SIG-M5 treated with dmso at 0.1 percent for 504 hours (cell line): ENCODE measurements around the gene TCERG1L.

Experiments used
- DNase-seq: peaks from one replicate; lab custom pipeline; 2025; ENCODE audit not compliant: unreplicated experiment; lab: John Stamatoyannopoulos, UW

Gene TCERG1L

DNA sequence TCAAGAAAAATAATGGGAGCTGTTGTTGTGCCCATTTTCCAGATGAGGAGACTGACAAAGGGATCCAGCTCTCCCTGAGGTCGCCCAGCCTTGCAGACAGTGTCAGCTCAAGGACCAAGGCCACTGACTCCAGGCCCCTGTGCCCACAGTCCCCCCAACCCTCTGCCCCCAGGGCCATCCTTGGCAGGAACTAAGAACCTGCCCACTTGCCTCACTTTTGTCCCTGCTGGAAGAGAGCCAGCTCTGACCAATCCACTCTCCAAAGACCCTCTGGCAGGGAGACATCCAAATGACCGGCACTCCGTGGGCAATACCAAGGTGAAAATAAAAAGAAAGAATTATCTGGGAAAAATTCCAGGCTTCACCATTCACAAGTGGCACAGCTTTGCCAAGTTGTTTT is 101.3 kb downstream of the TCERG1L start:
- DNase-seq, result no peak

DNA sequence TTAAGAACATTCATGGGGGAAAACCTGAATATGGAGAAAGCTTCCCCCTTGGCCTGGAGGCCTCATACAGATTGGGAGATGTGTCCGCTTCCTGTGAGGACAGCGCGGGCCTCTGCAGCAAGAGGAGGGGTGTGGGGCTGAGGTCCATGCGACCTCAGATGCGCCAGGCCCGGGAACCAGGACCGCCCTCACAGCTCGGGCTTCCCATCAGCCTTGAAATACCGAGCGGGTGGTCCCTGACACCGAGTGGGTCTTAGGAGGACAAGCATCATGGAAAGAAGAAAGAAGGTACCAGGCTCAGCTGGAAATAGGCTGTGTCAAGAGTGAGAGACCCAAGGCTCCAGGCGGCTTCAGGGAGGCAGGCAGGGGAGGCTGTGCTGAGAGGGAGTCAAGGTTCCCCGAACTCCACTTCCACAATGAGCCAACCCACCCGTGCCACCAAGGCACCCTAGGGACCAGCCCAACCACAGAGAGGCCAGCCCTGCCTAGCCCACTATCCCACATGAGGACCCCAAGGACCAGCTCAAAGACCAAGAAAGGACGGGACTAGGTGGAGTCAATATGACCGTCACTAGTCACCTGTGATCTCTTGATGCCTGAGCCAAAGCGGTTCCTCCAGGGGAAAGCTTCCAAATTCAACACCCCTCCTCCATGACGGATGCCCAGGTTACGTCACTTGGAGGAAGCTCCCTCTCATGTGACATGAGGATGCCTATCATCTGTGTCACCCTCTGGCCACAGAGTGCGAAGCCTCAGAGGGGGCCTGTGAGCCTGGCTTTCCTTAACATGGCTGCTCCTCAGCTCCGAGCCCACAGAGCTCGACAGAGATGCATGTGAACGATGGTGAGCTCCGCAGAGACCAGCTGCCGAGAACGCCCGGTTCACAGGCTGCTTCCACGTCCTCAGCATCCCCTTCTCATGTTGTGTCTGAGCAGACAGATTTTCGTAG is 103.7 kb downstream of the TCERG1L start:
- no peak for DNase-seq

DNA sequence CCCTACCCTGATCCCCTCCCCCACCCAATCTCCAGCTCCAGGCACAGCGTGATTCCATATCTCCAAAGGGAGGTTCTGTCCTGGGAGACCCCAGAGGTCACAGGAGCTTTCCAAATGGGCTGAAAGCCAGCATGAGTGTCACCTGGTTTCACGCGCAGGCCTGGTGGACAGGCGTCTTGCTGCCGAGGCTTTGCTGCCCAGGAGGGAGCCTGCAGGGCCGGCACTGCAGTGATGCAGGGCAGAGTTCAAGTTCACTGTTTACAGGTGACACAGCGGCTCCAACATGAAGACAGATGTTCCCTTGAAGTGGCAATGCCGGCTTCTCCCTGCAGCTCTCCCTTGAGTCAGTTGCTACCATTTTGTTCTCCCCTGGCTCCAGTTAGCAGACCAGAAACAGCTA is 104.3 kb downstream of the TCERG1L start:
- no peak for DNase-seq

GRCh38 chr10:131206111-131206995 is 105.2 kb downstream of the TCERG1L start:
- DNase-seq, result no peak

DNA sequence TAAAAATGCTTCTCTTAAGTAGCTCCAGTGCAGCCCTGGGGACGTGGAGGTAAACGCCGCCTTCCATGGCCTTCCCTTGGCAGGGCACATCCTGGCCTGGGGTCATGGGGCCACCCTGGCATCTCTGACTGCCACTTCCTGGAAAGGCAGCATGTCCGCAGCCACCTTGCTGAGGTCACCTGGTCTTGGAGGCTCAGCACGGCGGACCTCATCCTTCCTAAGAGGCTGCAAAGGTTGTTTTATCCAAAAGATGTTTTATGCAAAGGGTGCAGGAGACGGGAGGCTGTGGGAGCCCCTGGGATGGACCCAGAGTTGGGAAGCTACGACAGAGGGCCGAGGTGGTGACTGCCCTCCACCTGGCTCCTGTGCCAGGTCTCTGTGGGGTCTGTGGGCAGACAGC is 106.0 kb downstream of the TCERG1L start:
- no peak for DNase-seq

- DNase-seq, result no peak
These were observed 106.9 kb downstream of the TCERG1L start for GRCh38 chr10:131204406-131205152.

- no peak for DNase-seq
These were observed 107.8 kb downstream of the TCERG1L start for GRCh38 chr10:131203456-131204357.

DNA sequence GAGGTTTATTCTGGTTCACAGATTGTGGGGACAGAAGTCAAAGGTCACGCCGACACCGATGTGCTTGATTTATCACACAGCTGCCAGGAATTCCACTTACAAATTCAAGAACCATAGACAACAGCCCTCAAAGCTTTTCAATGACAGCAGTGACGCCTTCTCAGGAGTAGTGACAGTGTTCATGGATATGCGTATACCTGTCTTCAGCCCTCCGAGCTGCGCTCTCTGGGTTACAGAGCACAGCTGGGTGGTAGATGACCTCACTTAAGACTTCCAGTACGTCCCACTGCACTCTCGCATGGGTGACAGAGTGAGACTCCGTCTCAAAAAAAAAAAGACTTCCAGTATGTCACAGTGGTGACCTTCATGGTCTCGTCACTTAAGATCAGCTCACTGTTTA is 108.5 kb downstream of the TCERG1L start:
- no peak for DNase-seq

- DNase-seq, result no peak
These were observed 109.6 kb downstream of the TCERG1L start for GRCh38 chr10:131201741-131202515.

DNA sequence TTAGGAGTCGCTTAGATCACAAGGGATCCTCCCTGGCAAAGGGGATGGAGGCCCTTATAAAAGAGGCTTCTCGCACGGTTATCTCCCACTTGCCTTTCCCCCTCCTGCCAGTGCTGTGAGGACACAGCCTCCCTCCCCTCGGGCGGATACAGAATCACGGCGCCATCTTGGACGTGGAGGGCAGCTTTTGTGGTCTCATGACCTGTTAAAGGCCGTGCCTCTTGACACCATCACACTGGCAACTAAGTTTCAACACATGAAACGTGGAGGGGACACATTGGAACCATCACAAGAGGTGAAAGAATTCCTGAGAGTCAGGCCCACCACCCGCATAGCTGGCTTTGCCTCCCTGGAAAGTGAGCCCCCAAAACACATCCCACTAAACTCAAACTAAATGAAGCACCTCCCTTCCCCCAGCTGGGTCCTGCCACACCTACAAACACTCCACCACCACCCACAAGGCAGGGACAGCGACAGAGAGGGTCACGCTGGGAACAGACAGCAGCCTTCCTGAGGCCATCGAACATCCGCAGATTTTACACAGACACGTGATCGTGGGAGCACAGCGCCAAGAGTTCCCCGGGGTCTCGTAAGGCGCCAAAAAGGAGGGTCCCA is 110.6 kb downstream of the TCERG1L start:
- no peak for DNase-seq

GRCh38 chr10:131199646-131200045 is 111.9 kb downstream of the TCERG1L start:
- DNase-seq, result no peak

GRCh38 chr10:131198843-131199242 is 112.7 kb downstream of the TCERG1L start:
- DNase-seq, result no peak

GRCh38 chr10:131198401-131198800 is 113.1 kb downstream of the TCERG1L start:
- no peak for DNase-seq

DNA sequence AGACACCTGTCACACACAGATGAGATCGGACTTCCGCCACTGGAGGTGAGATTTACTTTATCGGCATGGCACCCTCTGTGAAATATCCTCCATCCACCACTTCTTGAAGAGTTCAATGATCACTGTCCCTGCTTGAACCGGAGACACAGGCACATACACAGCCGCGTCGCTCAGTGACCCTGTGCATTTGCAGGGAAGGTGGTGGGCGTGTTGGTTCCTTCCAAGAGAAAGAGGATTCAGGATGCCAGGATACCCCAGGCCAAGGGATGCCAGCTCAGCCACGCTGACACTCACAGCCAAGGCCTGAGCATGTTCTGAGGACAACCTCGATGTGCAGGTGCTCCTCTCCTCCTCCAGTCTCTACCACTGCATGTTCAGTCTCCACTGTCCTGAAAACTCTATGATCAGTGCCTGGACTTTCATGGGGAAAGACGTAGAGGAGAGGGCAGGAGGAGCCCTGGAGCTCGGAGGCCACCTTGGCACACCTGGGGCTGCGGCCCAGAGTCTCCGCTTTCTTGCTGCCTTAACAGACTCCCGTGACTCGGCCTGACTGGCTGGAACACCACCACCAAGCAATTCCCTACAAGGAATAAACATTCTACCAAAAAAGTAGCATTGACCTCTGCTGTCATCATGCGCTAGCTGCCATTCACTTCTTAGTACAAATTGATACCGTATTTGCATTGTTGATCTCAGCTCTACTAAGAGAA is 115.2 kb downstream of the TCERG1L start:
- no peak for DNase-seq

- DNase-seq, result no peak
These were observed 115.9 kb downstream of the TCERG1L start for GRCh38 chr10:131195558-131196159.

GRCh38 chr10:131195116-131195515 is 116.4 kb downstream of the TCERG1L start:
- DNase-seq, result no peak

DNA sequence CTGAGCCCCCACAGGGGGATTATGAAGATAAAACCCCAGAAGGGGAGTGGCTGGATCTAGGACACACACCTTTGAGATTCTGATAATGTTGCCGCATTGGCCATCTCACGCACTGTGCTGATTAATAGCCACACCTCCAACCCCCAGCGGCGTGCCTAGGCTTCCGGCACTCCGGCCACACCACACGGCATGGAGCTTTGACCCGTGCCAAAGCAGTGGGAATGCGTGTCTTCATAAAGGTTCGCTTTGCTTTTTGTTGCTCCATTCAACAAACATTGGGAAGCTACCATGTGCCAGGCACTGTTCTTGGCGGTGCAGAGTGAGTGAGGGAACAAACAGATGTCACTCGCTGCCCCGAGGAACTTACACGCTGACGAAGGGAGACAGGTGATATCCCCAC is 117.6 kb downstream of the TCERG1L start:
- DNase-seq, result no peak

DNA sequence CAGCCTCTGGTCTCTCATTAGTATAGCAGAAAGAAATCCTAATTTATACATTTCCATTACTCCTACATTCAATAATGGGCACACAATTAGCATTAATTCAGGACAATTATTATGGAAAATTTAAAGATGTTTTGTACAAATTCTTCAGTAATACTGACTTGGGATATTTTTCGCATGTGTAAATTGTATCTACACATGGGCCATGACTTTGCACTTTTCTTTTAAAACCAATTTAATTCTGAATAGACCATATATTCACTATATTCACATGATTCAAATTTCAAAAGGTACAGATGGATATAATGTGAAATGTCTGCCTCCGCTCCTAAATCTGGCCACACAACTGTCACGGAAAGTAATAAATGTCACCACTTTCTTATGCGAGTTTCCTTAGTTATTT is 123.0 kb downstream of the TCERG1L start:
- DNase-seq, result no peak
